GM13976 (cell line): ENCODE measurements around the gene MBD4.

Experiments
- DNase-seq: peaks from one replicate; pipeline ENCODE4 v3.0.0; 2012; ENCODE audit warnings: low spot score
- CTCF ChIP-seq: IDR thresholded peaks from 2 replicates; pipeline ENCODE4 v1.5.1; 2012; ENCODE audit warnings: borderline replicate concordance, mild to moderate bottlenecking; ENCODE audit not compliant: insufficient read depth; ENCODE audit errors: extremely low read depth, missing control alignments, control extremely low read depth
- in situ Hi-C: fragments of 300-500 bp; cut with MboI; formaldehyde crosslinking; loops from one replicate; pipeline ENCODE4 v1.12.0; 2022; ENCODE audit warnings: low sequenced_read_pairs, mixed read lengths, inconsistent platforms; ENCODE audit not compliant: unreplicated experiment

Gene MBD4

DNA sequence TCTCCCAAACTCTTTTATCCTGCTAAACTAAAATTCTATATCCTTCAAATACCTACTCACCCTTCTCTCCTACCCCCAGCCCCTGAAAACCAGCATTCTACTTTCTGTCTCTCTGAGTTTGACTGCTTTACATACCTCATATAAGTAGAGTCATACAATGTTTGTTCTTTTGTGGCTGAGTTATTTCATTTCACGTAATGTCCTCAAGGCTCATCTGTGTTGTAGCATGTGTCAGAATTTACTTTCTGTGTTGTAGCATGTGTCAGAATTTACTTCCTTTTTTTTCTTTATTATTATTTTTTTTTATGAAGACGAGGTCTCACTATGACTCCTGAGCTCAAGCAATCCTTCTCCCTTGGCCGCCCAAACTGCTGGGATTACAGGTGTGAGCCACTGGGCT lies 20.4 kb upstream of the MBD4 start:
- TF ChIP-seq CTCF, result no peak
- in situ Hi-C loops, result no loop called here
- no peak for DNase-seq

- no peak for TF ChIP-seq CTCF
- DNase-seq, result no peak
- in situ Hi-C loops, result no loop called here
Observed at GRCh38 chr3:129453732-129454131, 14.0 kb upstream of the MBD4 start.

DNA sequence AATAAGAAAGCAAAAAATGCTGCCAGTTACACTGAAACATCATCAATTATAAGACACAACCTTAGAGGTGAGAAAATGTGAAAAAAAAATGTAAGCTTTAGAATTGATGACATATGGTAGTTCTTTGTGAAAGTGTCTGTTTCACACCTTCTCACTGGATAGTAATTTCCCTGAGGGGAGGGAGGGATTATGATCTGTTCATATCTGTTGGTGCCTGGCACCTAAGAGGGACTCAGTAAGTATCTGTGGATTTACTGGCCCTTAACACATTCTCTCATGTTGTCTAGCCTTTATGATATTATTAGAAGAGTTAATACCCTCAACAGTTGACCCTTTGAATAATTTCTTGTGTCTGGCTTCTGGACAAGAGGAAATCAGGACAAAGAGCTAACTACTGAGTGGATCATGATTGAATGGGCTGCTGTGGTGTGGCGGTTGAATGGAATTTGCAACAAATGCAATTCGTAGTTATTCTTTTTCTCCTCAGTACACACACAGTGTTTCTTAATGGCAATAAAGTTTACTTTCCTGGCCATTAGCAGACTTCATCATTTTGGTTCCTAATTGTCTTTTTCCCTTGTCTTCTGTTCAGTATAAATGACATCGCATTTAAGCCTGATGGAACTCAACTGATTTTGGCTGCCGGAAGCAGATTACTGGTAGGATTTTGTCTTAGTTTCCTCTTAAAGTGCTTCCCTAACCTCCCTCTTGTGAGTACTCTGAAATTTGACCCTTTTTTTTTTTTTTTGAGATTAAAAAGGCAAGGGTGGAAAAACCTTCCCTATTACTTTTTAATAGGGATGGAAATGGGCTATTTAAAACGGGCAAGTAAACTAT lies 9.7 kb upstream of the MBD4 start:
- no peak for DNase-seq
- no peak for TF ChIP-seq CTCF
- in situ Hi-C loops, result no loop called here

DNA sequence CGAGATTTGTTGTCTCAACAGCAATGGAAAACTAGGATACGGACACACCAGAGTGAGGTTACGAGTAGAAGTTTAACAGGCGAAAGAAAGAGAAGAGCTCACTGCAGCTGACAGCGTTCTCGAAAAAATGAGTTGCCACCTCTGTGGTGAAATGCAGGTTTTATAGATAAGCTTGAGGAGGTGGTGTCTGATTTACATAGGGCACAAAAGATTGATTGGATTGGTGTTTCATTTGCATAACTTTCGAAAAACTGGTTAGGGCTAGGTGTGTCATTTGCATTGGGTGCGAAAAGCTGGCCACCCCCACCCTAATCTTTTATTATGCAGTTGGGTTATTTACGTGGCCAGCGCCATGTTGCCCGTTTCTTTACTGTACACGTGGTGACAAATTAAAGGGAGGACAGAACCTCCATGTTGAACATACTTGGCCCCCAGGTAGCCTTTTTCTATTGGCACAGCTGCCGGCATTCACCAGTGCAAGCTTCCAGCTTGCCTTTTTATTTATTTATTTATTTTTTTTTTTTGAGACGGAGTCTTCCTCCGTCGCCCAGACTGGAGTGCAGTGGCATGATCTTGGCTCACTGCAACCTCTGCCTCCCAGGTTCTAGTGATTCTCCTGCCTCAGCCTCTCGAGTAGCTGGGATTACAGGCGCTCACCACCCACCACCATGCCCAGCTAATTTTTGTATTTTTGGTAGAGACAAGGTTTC lies 8.6 kb upstream of the MBD4 start:
- no peak for TF ChIP-seq CTCF
- no peak for DNase-seq
- in situ Hi-C loops, result no loop called here

DNA sequence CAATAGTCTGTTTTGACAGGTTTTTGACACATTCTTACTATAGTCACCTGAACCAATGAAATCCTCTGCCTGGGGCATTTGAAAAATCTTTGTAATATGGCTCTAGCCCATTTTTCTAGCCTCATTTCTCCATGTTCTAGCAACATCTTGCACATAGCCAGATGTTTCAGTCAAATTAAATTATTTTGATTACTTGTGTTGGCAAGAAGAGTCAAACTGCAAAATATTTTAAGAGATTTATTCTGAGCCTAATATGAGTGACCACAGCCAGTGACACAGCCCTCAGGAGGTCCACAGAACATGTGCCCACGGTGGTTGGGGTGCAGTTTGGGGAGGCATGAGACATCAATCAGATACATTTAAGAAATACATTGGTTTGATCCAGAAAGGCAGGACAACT lies 7.2 kb upstream of the MBD4 start:
- TF ChIP-seq CTCF, result no peak
- in situ Hi-C loops, result no loop called here
- no peak for DNase-seq

DNA sequence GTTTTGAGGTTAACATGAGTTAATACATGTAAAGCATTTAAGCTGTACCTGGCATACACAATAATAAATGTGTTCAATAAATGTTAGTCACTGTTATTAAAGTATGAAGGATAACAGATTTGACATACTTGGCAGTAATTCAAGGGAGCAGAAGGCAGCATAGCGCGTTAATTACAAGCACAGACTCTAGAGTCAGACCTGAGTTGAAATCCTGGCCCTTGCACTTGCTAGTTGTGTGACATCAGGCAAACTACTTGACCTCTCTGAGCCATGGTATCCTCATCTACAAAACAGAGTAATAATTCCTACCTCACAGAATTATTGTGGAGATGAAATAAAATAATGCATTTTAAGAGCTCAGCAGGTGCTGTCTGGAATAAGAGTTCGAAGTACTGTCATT lies 5.7 kb upstream of the MBD4 start:
- no peak for TF ChIP-seq CTCF
- no peak for DNase-seq
- in situ Hi-C loops, result no loop called here
